Neutrophil (primary cell): ENCODE results near the gene EXT2.

ENCODE experiments used
- H3K27ac ChIP-seq: fragments of 200-600 bp; sonication (generic); 2 replicates; pipeline ENCODE4 v1.5.1; 2016; ENCODE audit warnings: mild to moderate bottlenecking, moderate library complexity
- H3K27me3 ChIP-seq: fragments of 200-600 bp; sonication (generic); 2 replicates; pipeline ENCODE4 v1.6.0; 2016; ENCODE audit warnings: mild to moderate bottlenecking
- H3K36me3 ChIP-seq: fragments of 200-600 bp; sonication (generic); 2 replicates; pipeline ENCODE4 v1.5.1; 2017
- H3K4me1 ChIP-seq, 2 experiments: fragments of 200-600 bp in 1 of 2; sonication (generic) in 1 of 2; 1 replicate in 1 of 2; 2 replicates in 1 of 2; pipeline versions ENCODE4 v1.5.1 to v1.6.1; 2013 to 2016; ENCODE audit warnings: low read depth in 1 of 2, low read length in 1 of 2, mild to moderate bottlenecking in 1 of 2, moderate library complexity in 1 of 2; ENCODE audit not compliant: control insufficient read depth in 1 of 2, insufficient read depth in 1 of 2
- H3K4me3 ChIP-seq, 2 experiments: fragments of 200-600 bp in 1 of 2; sonication (generic) in 1 of 2; 1 replicate in 1 of 2; 2 replicates in 1 of 2; pipeline ENCODE4 v1.5.1; 2013 to 2016; ENCODE audit warnings: low read depth in 1 of 2, low read length in 1 of 2, mild to moderate bottlenecking in 1 of 2, moderate library complexity in 1 of 2
- H3K9me3 ChIP-seq: fragments of 200-600 bp; sonication (generic); 2 replicates; pipeline ENCODE4 v1.5.1; 2016
- CTCF ChIP-seq: fragments of 200-600 bp; sonication (generic); IDR thresholded peaks from 2 replicates; pipeline ENCODE4 v1.5.1; 2016; ENCODE audit warnings: antibody characterized with exemption

Gene EXT2

GRCh38 chr11:44269369-44270351 lies 174.2 kb downstream of the EXT2 start:
- Histone ChIP-seq H3K9me3 (no peaks in the 10 kb centered on the region), H3K27ac (no peak overlapping the region), H3K4me1 (no peaks in the 10 kb centered on the region), H3K4me3 (no peak overlapping the region), H3K36me3 (no peaks in the 10 kb centered on the region), H3K27me3 (no peaks in the 10 kb centered on the region)
- TF ChIP-seq CTCF, result no peak

- H3K36me3 ChIP-seq, result no peaks in the 10 kb centered on the region
- no peaks in the 10 kb centered on the region for H3K27me3 ChIP-seq
- no peaks in the 10 kb centered on the region for H3K9me3 ChIP-seq
- no peaks in the 10 kb centered on the region for H3K4me1 ChIP-seq
- no peak for TF ChIP-seq CTCF
- H3K27ac ChIP-seq, result no peak overlapping the region
- H3K4me3 ChIP-seq, result no peak overlapping the region
Observed at GRCh38 chr11:44270403-44271273, 175.2 kb downstream of the EXT2 start.

- Histone ChIP-seq H3K4me3 (no peak overlapping the region), H3K27ac (no peak overlapping the region), H3K9me3 (no peaks in the 10 kb centered on the region), H3K27me3 (no peaks in the 10 kb centered on the region), H3K36me3 (no peaks in the 10 kb centered on the region), H3K4me1 (no peaks in the 10 kb centered on the region)
- TF ChIP-seq CTCF, result no peak
Observed at GRCh38 chr11:44271286-44271685, 175.8 kb downstream of the EXT2 start.

GRCh38 chr11:44274404-44274803 lies 178.9 kb downstream of the EXT2 start:
- no peak overlapping the region for H3K4me3 ChIP-seq
- no peaks in the 10 kb centered on the region for H3K36me3 ChIP-seq
- no peak for TF ChIP-seq CTCF
- H3K27ac ChIP-seq, result no peak overlapping the region
- H3K4me1 ChIP-seq, result no peaks in the 10 kb centered on the region
- H3K27me3 ChIP-seq, result no peaks in the 10 kb centered on the region
- H3K9me3 ChIP-seq, result no peaks in the 10 kb centered on the region

GRCh38 chr11:44275241-44275640 lies 179.8 kb downstream of the EXT2 start:
- Histone ChIP-seq H3K27me3 (peaks cover 5% of the 10 kb centered on the region), H3K27ac (no peak overlapping the region), H3K4me3 (no peak overlapping the region), H3K4me1 (no peaks in the 10 kb centered on the region), H3K36me3 (no peaks in the 10 kb centered on the region), H3K9me3 (no peaks in the 10 kb centered on the region)
- TF ChIP-seq CTCF, result no peak
